Measurements from ENCODE around the gene PCDHGA3.

- TF ChIP-seq CTCF (IDR thresholded peaks at IDR 0.05), result no peak
- TF ChIP-seq POLR2A (IDR thresholded peaks at IDR 0.05), result no peak
These were observed 12.0 kb downstream of the PCDHGA3 start for GRCh38 chr5:141355641-141356040.

All from prostate gland (tissue), 2 donors.